Measurements from ENCODE around the gene FOSL2.
A peak's percentile ranks its signal among the peaks of the same experiment; 100 is the strongest.
"Not testable (repeated sequence)": the region's sequence is repeated elsewhere in the genome, so short reads cannot be mapped to it uniquely, and the experiment has no call there.

The FOSL2 gene

GRCh38 chr2:28357055-28357454 lies 35.6 kb upstream of the FOSL2 start:
- DNase-seq (ENCODE audit: low spot score), result no peak

GRCh38 chr2:28357948-28358667 lies 34.5 kb upstream of the FOSL2 start:
- DNase-seq (ENCODE audit: low spot score), result peak; percentile 45

GRCh38 chr2:28358668-28359201 lies 33.9 kb upstream of the FOSL2 start:
- no peak for DNase-seq (ENCODE audit: low spot score)

GRCh38 chr2:28359222-28360057 lies 33.2 kb upstream of the FOSL2 start:
- DNase-seq (ENCODE audit: low spot score), result no peak

- DNase-seq (ENCODE audit: low spot score), result no peak
These were observed 32.5 kb upstream of the FOSL2 start for GRCh38 chr2:28360058-28360717.

- DNase-seq (ENCODE audit: low spot score), result no peak
These were observed 31.9 kb upstream of the FOSL2 start for GRCh38 chr2:28360718-28361293.

GRCh38 chr2:28361991-28362710 lies 30.5 kb upstream of the FOSL2 start:
- no peak for DNase-seq (ENCODE audit: low spot score)

- no peak for DNase-seq (ENCODE audit: low spot score)
These were observed 29.6 kb upstream of the FOSL2 start for GRCh38 chr2:28362991-28363521.

GRCh38 chr2:28363686-28364280 lies 28.9 kb upstream of the FOSL2 start:
- no peak for DNase-seq (ENCODE audit: low spot score)

- DNase-seq (ENCODE audit: low spot score), result no peak
These were observed 28.0 kb upstream of the FOSL2 start for GRCh38 chr2:28364610-28365009.

- DNase-seq (ENCODE audit: low spot score), result no peak
These were observed 27.5 kb upstream of the FOSL2 start for GRCh38 chr2:28365158-28365557.

GRCh38 chr2:28366149-28366495 lies 26.5 kb upstream of the FOSL2 start:
- DNase-seq (ENCODE audit: low spot score), result no peak

GRCh38 chr2:28366496-28367282 lies 26.0 kb upstream of the FOSL2 start:
- peak; percentile 56 for DNase-seq (ENCODE audit: low spot score)

- no peak for DNase-seq (ENCODE audit: low spot score)
These were observed 24.8 kb upstream of the FOSL2 start for GRCh38 chr2:28367667-28368356.

- no peak for DNase-seq (ENCODE audit: low spot score)
These were observed 24.3 kb upstream of the FOSL2 start for GRCh38 chr2:28368357-28368798.

- no peak for DNase-seq (ENCODE audit: low spot score)
These were observed 23.3 kb upstream of the FOSL2 start for GRCh38 chr2:28369358-28369757.

- DNase-seq (ENCODE audit: low spot score), result no peak
These were observed 22.3 kb upstream of the FOSL2 start for GRCh38 chr2:28370354-28370753.

GRCh38 chr2:28371728-28372127 lies 20.9 kb upstream of the FOSL2 start:
- not testable (repeated sequence) for DNase-seq (ENCODE audit: low spot score)

GRCh38 chr2:28373854-28374253 lies 18.8 kb upstream of the FOSL2 start:
- DNase-seq (ENCODE audit: low spot score), result no peak
